Chondrocyte (in vitro differentiated cells): Measurements from ENCODE around the gene SCRG1. TPM values are rescaled to one million over a fixed set of nuclear protein-coding genes. Genes with fewer than 3 reads are reported as not detected.
A peak's percentile ranks its signal among the peaks of the same experiment; 100 is the strongest.

Source experiments
- DNase-seq: peaks from one replicate; pipeline ENCODE4 v3.0.0; 2021; ENCODE audit warnings: mixed read lengths, low spot score
- H3K27ac Mint-ChIP-seq: one replicate; pipeline ENCODE4 v1.8.0; 2021; ENCODE audit warnings: mild to moderate bottlenecking, moderate library complexity, mixed read lengths; ENCODE audit not compliant: unreplicated experiment
- H3K27me3 Mint-ChIP-seq: 2 replicates; pipeline ENCODE4 v1.8.0; 2021; ENCODE audit warnings: low read depth, mixed read lengths
- H3K36me3 Mint-ChIP-seq: 2 replicates; pipeline ENCODE4 v1.8.0; 2021; ENCODE audit warnings: low read depth, mixed read lengths
- H3K4me1 Mint-ChIP-seq: 2 replicates; pipeline ENCODE4 v1.8.0; 2021; ENCODE audit warnings: low read depth, mild to moderate bottlenecking, mixed read lengths
- H3K4me3 Mint-ChIP-seq: one replicate; pipeline ENCODE4 v1.8.0; 2021; ENCODE audit warnings: mild to moderate bottlenecking, moderate library complexity, mixed read lengths; ENCODE audit not compliant: unreplicated experiment
- H3K9me3 Mint-ChIP-seq: 2 replicates; pipeline ENCODE4 v1.8.0; 2021; ENCODE audit warnings: low read depth, mixed read lengths
- total RNA-seq: library from RNA; stranded (reverse); gene quantifications from 3 replicates; pipeline ENCODE4 v1.2.1, GENCODE V29; 2021
- TF ChIP-seq, protein P1 (sequence below): fragments of 200-600 bp; sonication (generic); IDR thresholded peaks from 2 replicates; pipeline ENCODE4 v1.5.0; 2021; ENCODE audit warnings: antibody characterized with exemption, mild to moderate bottlenecking, moderate library complexity

SCRG1 gene
- total RNA-seq, 1 donor from 2014 or later: 59.0 TPM

DNA sequence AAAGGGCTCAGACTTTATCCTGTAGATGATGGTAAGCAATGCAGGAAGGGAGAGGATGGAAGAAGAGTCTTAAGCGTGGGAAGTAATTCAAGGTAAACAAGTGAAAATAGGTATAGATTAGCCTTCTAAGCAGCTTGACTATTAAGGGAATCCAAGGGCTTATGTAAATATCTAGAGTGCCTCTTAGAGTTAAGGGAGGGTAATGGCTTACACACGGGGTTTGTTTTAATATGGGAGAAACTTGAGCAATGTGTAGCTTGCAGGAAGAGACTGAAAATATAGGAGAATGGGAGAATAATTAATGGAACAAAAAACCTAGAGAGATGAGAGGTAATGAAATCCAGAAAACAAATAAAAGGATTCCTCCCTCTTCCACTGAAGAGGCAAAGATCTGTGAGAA is 41.0 kb downstream of the SCRG1 start:
- Mint-ChIP-seq H3K27me3 (no peaks in the 10 kb centered on the region), H3K9me3 (no peaks in the 10 kb centered on the region), H3K4me1 (no peaks in the 10 kb centered on the region), H3K36me3 (no peaks in the 10 kb centered on the region), H3K27ac (no peak overlapping the region), H3K4me3 (no peak overlapping the region)
- DNase-seq: no peak
- TF ChIP-seq, protein P1, sequence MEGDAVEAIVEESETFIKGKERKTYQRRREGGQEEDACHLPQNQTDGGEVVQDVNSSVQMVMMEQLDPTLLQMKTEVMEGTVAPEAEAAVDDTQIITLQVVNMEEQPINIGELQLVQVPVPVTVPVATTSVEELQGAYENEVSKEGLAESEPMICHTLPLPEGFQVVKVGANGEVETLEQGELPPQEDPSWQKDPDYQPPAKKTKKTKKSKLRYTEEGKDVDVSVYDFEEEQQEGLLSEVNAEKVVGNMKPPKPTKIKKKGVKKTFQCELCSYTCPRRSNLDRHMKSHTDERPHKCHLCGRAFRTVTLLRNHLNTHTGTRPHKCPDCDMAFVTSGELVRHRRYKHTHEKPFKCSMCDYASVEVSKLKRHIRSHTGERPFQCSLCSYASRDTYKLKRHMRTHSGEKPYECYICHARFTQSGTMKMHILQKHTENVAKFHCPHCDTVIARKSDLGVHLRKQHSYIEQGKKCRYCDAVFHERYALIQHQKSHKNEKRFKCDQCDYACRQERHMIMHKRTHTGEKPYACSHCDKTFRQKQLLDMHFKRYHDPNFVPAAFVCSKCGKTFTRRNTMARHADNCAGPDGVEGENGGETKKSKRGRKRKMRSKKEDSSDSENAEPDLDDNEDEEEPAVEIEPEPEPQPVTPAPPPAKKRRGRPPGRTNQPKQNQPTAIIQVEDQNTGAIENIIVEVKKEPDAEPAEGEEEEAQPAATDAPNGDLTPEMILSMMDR: no peak

DNA sequence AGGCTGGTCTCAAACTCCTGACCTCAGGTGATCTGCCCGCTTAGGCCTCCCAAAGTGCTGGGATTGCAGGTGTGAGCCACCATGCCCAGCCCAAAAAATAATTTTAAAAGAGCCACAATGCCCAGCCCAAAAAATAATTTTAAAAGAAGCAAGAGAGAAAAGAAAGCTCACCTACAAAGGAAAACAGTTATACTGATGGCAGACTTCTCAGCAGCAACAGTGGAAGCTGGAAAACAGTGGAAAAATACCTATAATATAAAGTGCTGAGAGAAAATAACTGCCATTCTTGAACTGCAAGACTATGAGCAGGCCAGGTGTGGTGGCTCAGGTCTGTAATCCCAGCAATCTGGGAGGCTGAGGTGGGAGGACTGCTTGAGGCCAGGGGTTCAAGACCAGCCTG is 51.4 kb downstream of the SCRG1 start:
- no peak overlapping the region for H3K27ac Mint-ChIP-seq

DNA sequence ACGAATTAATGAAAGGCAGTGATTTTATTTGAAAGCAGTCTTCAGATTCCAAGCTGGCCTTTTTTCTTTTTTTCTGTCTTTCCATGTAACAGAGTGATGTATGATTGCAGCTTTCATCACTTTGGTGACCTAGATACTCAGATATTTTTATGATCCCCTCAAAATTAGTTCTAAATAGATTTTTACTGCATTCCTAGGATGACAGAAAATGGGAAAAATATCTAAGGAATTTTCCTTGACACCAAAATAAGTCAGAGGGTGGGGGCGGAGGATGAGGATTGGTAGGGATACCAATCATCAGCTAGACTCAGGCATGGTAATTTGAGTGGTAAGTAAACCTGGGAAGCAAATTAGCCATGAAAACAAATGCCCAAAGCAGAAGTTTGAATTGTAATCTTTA is 52.8 kb downstream of the SCRG1 start:
- DNase-seq: no peak
- H3K27ac Mint-ChIP-seq: peak overlapping the region; percentile 68
- H3K9me3 Mint-ChIP-seq: no peaks in the 10 kb centered on the region
- H3K36me3 Mint-ChIP-seq: no peaks in the 10 kb centered on the region
- no peaks in the 10 kb centered on the region for H3K27me3 Mint-ChIP-seq
- H3K4me1 Mint-ChIP-seq: peaks cover 16% of the 10 kb centered on the region
- no peak overlapping the region for H3K4me3 Mint-ChIP-seq
- TF ChIP-seq, protein P1: no peak

More for the DNA sequence above, 51.4 kb downstream of the SCRG1 start:
- H3K27me3 Mint-ChIP-seq: no peaks in the 10 kb centered on the region
- H3K4me1 Mint-ChIP-seq: peaks cover 16% of the 10 kb centered on the region
- H3K4me3 Mint-ChIP-seq: no peak overlapping the region
- TF ChIP-seq, protein P1: no peak
- H3K9me3 Mint-ChIP-seq: no peaks in the 10 kb centered on the region
- DNase-seq: no peak
- H3K36me3 Mint-ChIP-seq: no peaks in the 10 kb centered on the region

DNA sequence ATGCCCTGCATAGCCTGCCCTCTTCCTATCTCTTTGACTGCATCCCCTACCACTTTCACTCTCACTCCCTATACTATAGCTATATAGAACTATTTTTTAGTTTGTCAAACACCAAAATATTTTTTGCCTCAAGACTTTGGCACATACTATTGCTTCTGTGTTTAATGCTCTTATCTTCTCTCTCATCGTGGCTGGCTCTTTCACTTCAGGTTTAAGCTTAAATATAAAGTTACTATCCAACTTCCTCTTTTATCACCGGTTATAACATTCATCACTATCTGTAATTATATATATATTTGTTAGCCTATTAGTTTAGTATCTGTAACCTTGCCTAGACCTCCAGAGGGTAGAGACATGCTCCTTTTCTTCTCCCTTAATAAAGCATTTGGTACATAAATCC is 53.3 kb downstream of the SCRG1 start:
- H3K9me3 Mint-ChIP-seq: no peaks in the 10 kb centered on the region
- H3K36me3 Mint-ChIP-seq: no peaks in the 10 kb centered on the region
- H3K4me3 Mint-ChIP-seq: no peak overlapping the region
- TF ChIP-seq, protein P1: no peak
- peak overlapping the region; percentile 68 for H3K27ac Mint-ChIP-seq
- peaks cover 16% of the 10 kb centered on the region for H3K4me1 Mint-ChIP-seq
- H3K27me3 Mint-ChIP-seq: no peaks in the 10 kb centered on the region
- DNase-seq: no peak

DNA sequence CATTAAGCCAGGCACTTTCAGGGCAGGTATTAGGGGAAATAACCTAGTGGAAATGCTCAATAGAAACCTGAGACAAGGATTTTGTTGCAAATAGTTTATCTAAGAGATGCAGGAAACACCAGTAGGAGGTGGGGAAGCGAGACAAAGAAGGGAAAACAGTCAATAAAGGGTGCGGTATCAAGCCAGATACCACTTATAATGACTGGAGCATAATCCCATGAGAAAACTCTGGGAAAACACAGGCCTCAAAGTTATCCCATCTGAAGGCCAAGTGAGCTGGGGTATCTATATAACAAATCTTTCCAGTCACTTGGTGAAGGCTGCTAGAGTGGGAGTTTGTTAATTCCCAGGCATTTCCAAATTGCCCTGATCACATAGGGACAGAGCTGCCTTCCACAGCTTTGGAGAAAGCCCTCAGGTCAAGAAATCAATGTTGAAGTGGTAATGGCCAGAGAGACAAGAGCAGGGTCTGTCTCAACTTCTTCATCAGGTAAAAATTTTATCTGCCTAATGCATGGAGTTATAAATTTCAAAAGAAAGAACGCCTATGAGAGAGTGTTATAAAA is 55.0 kb downstream of the SCRG1 start:
- Mint-ChIP-seq H3K4me1 (peaks cover 16% of the 10 kb centered on the region), H3K27ac (no peak overlapping the region), H3K9me3 (no peaks in the 10 kb centered on the region), H3K27me3 (no peaks in the 10 kb centered on the region), H3K4me3 (no peak overlapping the region), H3K36me3 (no peaks in the 10 kb centered on the region)
- DNase-seq: no peak
- TF ChIP-seq, protein P1: no peak
